Body of pancreas (tissue), 4 donors: Measurements from ENCODE around the gene NME4.
"Not testable (repeated sequence)": the region's sequence is repeated elsewhere in the genome, so short reads cannot be mapped to it uniquely, and the experiment has no call there.

Experiments used
- POLR2A ChIP-seq, 3 donors: fragments of 450-650 bp; IDR thresholded peaks; one replicate each; pipeline ENCODE4 v1.6.1; 2016; ENCODE audit warnings: antibody characterized with exemption in 3 of 3, mild to moderate bottlenecking in 2 of 3
- TF ChIP-seq, protein P1 (sequence below), 7 experiments: fragments of 450-650 bp in 4 of 7; fragments of 200-600 bp in 3 of 7; sonication (generic) in 3 of 7; IDR thresholded peaks; one replicate each; pipeline ENCODE4 v1.5.1; 2016 to 2019; ENCODE audit warnings: antibody characterized with exemption in 7 of 7

DNA sequence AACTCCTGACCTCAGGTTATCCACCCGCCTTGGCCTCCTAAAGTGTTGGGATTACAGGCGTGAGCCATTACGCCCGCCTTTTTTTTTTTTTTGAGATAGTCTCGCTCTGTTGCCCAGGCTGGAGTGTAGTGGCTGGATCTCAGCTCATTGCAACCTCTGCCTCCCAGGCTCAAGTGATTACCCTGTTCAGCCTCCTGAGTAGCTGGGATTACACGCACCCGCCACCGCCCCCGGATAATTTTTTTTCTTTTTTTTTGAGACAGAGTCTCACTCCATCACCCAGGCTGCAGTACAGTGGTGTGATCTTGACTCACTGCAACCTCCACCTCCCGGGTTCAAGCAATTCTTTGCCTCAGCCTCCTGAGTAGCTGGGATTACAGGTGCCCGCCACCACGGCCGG is 25.2 kb downstream of the NME4 start:
- TF ChIP-seq, protein P1, sequence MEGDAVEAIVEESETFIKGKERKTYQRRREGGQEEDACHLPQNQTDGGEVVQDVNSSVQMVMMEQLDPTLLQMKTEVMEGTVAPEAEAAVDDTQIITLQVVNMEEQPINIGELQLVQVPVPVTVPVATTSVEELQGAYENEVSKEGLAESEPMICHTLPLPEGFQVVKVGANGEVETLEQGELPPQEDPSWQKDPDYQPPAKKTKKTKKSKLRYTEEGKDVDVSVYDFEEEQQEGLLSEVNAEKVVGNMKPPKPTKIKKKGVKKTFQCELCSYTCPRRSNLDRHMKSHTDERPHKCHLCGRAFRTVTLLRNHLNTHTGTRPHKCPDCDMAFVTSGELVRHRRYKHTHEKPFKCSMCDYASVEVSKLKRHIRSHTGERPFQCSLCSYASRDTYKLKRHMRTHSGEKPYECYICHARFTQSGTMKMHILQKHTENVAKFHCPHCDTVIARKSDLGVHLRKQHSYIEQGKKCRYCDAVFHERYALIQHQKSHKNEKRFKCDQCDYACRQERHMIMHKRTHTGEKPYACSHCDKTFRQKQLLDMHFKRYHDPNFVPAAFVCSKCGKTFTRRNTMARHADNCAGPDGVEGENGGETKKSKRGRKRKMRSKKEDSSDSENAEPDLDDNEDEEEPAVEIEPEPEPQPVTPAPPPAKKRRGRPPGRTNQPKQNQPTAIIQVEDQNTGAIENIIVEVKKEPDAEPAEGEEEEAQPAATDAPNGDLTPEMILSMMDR (IDR thresholded peaks at IDR 0.05) = not testable (repeated sequence)
- TF ChIP-seq POLR2A (IDR thresholded peaks at IDR 0.05) = not testable (repeated sequence)
